Suppressor macrophage treated with lipopolysaccharide for 4 hours (primary cell): ENCODE data around the gene IFI27.
"Not testable (repeated sequence)": the region's sequence is repeated elsewhere in the genome, so short reads cannot be mapped to it uniquely, and the experiment has no call there.

Experiments used
- DNase-seq: peaks from one replicate; pipeline ENCODE4 v3.0.0-alpha.2; 2020

IFI27 gene

GRCh38 chr14:94126800-94127199 lies 16.3 kb downstream of the IFI27 start:
- no peak for DNase-seq

DNA sequence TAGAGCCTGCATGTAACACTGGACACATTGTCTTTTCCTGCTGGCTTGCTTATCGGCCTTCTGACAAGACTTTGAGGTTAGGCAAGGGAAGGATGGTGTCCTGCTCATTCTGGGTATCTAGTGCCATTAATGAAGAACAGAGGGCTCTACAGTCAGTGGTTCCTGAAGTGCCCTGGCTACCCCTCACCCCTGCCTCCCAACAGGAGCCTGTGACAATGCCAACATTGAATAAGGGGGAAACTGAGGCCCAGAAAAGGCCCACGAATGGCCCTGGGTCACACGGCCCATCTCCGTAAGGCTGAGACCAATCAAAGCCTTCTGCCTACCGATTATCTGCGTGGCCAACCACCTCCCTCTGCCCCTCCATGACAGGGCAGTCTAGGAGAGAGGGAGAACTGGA lies 16.8 kb downstream of the IFI27 start:
- DNase-seq: no peak

DNA sequence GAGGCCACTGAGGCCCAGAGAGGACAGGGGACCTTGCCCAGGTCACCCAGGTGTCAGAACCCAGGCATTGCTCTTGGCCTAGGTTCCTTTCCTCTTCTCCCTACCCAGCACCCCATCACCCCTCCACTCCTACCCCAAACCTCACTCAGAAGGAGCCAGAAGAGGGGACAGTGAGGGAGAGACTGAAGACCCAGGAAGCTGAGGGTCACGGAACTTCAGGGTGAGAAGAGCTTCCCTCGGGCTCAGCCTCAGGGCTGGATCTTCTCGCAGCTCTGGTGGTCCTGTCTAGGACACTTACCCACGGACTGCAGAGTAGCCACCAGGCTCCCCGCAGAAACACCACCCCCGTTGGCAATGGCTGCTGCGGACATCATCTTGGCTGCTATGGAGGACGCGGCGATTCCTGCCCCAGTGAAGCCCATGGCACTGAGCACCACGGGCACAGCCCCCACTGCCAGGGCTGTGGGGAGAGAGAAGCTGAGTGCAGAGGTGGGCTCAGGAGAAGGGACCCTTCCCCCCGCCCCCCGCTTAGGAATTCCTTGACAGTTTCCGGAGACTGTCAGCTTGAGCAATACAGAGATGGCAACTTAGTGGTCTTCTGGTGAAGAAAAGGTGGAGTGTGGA lies 17.8 kb downstream of the IFI27 start:
- no peak for DNase-seq

- peak; percentile 88 for DNase-seq
These were observed 18.7 kb downstream of the IFI27 start, which contains the start of gene IFI27L2 for GRCh38 chr14:94129111-94129757. Gene IFI27L2 (minus strand): TSS chr14:94129604. CDS start chr14:94129564, 40 bp downstream.

- peak; percentile 58 for DNase-seq
These were observed 19.4 kb downstream of the IFI27 start for GRCh38 chr14:94129758-94130414.

DNA sequence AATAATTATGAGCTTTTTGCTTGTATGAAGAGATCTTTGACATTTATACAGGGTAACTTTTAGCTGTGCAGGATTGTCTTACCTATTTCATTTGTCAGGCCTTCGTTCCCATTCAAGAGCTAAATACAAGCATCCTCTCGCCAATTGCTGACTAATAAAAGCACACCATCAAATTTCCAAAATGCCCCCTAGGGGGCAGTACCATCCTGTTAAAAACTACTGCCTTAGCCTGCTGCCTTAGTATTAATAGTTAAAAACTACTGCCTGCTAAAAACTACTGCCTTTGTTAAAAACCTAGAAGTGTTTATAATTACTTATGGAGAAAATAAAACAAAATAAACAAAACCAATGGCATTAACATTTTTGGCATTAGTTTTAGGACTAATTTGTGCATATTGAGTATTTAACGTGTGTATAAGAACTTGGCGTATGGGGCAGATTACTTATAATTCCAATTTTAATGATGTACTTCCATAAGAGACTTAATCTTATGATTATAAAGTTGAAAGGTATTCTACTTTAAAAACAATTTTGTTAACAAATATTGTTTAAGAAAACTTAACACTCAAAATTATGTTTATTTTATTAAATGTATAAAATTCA lies 21.9 kb downstream of the IFI27 start:
- peak; percentile 84 for DNase-seq

DNA sequence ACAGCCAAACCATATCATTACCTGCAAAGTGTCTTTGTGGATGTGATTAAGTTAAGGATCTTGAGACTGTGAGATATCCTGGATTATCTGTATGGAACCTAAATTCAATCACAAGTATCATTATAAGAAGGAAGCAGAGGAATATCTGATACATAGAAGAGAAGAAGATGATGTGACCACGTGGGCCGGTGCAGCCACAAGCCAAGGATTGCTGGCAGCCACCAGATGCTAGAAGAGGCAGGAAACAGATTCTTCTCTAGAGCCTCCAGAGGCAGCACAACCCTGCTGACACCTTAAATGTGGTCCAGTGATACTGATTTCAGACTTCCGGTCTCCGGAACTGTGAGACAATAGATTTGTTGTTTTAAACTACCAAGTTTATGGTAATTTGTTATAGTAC lies 24.9 kb downstream of the IFI27 start:
- DNase-seq: no peak

GRCh38 chr14:94136575-94137331 lies 26.2 kb downstream of the IFI27 start:
- DNase-seq: peak; percentile 89

GRCh38 chr14:94138251-94138650 lies 27.7 kb downstream of the IFI27 start:
- no peak for DNase-seq

- no peak for DNase-seq
These were observed 28.5 kb downstream of the IFI27 start for GRCh38 chr14:94139006-94139405.

DNA sequence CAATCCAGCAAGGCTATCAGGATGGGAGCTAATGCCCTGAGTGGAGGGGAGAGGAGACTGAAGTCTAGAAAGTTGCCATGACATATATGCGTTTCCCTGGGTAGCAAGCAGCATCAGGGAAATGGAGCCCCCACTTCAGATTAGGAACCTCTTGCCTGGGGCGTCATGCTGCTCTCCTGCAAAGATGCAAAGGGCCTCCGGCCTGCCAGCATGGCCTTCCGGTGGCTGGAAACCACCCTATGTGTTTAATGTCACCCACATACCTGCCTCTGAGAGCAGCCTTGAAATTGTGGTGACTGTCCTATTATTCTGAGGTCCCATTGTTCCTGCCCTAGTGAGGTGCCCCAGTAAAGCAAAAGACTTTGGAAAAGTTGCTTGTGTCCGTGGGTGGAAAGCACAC lies 28.9 kb downstream of the IFI27 start:
- DNase-seq: no peak

DNA sequence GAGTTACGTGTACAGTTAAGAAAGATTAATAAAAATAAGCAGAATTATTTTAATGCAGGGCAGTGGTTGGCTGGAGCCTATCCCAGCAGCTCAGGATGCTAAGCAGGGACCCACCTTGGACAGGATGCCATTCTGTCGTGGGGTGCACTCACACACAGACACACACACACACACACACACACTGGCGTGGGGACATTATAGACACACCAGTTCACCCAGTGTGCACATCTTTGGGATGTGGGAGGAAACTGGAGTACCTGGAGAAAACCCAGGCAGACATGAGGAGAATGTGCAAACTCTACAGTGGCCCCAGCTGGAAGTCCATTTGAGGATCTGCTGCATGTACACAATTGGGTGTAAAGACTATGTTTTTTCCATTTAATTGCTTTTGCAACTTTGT lies 31.7 kb downstream of the IFI27 start:
- DNase-seq: no peak

DNA sequence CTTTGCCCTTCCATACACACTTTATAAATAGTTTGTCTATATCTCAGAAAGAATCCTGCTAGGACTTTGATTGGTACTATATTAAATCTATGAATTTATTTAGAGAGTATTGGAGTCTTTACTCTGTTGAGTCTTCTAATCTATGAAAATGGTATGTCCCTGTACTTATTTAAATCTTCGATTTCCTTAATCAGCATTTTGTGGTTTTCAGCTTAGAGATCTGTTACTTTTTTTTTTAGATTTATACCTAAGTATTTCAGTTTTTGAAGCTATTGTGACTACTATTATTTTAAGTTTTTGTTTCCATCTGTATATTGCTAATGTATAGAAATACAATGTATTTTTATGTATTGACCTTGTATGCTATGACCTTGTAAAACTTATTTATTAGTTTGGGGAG lies 32.3 kb downstream of the IFI27 start:
- DNase-seq: no peak

DNA sequence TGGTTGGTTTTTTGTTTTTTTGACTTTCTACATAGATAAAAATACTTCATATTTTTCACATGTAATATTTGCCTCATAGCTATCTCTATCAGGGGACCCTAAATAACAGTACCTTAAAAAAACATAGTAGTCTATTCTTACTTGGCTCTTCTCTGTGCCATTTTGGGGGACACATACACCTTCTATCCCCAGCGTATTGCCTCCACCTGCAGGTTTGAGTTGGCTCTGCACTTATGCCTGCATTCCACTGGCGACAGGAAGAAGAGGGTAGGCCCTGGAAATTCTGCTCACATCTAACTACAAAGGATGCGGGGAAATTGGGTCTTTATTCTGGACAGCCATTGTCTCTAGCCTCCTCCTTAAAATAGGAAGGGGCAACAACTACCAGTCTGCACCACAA lies 32.7 kb downstream of the IFI27 start:
- DNase-seq: no peak

- DNase-seq: no peak
These were observed 33.2 kb downstream of the IFI27 start for GRCh38 chr14:94143711-94144110.

DNA sequence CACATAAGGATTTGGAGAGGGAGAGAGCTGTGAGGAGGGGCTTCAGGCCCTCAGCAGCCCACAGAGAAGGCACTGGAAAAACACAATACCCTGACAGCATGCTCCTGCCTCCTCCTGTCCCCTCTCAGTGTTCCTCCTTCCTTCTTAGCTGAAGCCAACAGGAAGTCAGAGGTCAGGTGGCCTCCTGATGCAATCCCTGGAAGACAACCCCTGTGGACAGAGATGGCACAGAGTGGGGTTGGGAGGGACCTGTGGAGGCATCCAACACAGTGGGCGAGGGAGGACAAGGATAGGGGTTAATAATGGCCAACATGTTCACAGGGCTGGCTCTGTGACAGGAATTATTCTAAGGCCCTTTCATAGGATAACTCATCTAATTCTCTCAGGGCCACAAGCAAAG lies 34.2 kb downstream of the IFI27 start:
- DNase-seq: peak; percentile 20

- DNase-seq: no peak
These were observed 35.5 kb downstream of the IFI27 start for GRCh38 chr14:94145902-94146527.

DNA sequence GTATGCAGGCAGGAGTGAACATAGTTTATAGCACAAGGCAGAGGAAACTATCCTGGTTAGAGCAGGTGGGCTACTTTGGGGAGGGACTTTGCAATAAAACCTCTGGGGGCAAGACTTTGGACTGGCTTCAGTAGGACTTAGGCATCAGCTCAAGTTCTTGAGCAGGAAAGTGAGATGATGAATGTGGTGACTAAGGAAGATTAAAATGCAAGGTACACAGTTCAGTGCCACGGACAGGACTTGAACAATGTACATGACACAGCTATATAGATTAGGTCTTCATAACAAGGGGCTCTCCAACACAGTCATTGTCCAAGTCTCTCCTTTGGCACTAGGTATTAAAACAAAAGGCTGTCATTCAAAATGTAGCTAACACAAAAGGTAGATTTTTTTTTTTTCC lies 42.1 kb downstream of the IFI27 start:
- no peak for DNase-seq

DNA sequence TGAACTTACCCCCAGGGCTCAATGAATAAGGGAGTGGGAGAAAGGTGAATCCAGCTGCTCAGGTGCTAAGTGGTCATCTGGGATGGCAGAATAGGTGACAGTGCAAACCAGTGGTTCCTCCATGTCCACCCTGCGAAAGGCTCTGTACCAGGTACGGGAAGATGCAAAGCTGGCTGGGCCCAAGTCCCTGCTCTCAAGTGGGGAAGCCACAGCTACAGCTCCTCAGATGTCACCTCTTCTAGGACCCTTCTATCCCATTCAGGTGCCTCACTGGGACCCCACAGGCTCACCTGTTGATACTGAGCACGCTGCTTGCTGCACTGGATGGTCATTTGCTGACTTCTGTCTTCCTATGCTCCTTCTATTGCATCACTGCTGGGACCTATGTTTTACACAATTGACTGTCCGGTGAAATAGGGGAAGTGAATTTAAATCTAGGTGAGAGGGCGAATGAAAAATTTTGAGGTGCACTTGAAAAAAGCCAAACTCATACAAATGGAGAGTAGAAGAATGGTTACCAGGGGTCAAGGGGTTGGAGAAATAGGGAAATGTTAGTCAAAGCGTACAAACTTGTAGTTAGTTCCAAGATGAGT lies 43.3 kb downstream of the IFI27 start:
- DNase-seq: no peak

DNA sequence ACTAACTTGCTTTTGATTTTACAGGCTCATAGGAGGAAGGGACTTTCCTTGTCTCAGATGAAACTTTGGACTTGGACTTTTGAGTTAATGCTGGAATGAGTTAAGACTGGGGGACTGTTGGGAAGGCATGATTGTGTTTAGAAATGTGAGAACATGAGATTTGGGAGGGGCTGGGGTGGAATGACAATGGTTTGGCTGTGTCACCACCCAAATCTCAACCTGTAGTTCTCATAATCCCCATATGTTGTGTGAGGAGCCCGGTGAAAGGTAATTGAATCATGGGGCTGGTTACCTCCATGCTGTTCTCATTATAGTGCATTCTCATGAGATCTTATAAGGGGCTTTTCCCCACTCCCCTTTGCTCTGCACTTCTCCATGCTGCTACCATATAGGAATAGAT lies 45.6 kb downstream of the IFI27 start:
- not testable (repeated sequence) for DNase-seq

DNA sequence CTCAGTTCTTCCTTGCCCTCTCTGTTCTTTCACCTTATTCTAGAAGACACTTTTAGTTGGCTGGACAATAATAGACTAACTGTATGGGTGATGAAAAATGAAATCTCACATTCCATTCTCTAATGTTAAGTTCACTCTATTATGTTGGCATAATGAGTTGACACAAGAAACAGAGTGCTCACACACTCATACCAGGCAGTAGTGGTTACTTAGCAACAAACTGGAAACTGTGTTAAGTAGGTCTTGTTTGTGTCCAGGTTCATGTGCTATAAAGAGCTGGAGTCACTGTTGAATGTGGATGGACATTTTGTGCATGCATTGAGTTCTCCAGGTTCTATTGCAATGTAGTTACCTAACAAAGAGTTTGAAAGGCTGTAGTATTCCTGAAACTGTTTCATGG lies 46.7 kb downstream of the IFI27 start:
- DNase-seq: no peak

GRCh38 chr14:94158239-94158883 lies 47.8 kb downstream of the IFI27 start:
- DNase-seq: no peak
